ENCODE data around the gene PDXDC1.
"Not testable (repeated sequence)": the region's sequence is repeated elsewhere in the genome, so short reads cannot be mapped to it uniquely, and the experiment has no call there.

PDXDC1 gene

DNA sequence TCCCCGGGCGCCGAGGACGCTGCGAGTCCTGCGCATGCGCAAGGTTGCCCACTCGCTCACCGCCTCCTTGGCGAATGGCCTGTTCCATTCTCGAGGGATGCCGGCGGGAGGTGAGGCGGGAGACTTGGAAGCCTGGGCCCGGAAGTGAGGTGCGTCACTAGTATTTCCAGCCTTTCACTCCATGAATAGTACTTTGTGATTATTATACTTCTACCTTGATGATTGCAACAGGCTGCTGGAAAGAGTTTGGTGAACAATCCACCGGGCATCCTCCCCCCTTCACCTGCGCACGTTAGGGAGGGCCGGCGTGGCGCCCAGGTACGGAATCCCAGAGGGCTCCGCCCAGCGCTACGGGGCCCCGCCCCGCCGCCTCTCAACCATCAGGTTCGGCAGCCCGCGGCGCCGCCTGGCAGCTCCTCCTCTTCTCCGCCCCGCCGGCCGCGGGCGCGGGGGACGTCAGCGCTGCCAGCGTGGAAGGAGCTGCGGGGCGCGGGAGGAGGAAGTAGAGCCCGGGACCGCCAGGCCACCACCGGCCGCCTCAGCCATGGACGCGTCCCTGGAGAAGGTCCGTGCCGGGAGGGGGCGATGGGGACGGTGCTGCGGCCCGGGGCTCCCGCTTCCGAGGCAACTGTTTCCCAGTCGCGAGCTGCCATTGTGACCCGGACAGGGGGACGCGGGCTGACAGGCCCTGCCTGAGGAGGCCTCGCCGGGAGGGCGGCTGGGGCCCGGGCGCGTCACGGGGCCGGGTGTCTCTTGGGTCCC, at the start of gene PDXDC1:
PDXDC1 (plus strand) TSS at position 371 of the 762 bp plus-strand sequence; CDS start at position 545, 174 bp downstream.
- in situ Hi-C loops (cut with HindIII; ENCODE audit: low sequenced_read_pairs) = not testable (repeated sequence)

DNA sequence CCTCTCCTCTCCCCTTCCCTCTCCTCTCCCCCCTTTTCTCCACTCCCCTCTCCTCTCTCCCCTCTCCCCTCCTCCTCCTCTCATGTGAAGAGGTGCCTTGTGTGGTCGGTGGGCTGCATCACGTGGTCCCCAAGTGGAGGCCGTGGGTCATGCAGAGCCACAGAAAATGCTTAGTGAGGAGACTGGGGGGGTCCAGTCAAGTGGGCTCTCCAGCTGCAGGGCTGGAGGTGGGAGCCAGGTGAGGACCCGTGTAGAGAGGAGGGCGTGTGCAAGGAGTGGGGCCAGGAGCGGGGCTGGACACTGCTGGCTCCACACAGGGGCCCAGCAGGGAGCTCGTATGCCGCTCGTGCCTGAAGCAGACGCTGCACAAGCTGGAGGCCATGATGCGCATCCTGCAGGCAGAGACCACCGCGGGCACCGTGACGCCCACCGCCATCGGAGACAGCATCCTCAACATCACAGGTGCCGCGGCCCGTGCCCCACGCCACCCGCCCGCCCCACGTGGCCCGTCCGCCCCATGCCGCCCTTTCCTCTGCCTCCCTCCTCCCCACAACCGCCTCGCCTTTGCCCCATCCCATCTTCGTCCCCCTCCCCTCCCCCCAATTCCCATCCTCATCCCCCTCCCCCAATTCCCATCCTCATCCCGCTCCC, 46.6 kb upstream of the PDXDC1 start:
- in situ Hi-C loops (cut with HindIII; ENCODE audit: low sequenced_read_pairs) = not testable (repeated sequence)

DNA sequence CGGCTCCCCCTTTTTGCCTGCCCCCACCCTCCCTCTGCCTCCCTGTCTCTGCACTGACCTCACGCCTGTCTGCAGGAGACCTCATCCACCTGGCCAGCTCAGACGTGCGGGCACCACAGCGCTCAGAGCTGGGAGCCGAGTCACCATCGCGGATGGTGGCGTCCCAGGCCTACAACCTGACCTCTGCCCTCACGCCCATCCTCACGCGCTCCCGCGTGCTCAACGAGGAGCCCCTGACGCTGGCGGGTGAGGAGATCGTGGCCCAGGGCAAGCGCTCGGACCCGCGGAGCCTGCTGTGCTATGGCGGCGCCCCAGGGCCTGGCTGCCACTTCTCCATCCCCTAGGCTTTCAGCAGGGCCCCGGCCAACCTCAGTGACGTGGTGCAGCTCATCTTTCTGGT, 45.6 kb upstream of the PDXDC1 start:
- in situ Hi-C loops (cut with HindIII; ENCODE audit: low sequenced_read_pairs) = not testable (repeated sequence)

DNA sequence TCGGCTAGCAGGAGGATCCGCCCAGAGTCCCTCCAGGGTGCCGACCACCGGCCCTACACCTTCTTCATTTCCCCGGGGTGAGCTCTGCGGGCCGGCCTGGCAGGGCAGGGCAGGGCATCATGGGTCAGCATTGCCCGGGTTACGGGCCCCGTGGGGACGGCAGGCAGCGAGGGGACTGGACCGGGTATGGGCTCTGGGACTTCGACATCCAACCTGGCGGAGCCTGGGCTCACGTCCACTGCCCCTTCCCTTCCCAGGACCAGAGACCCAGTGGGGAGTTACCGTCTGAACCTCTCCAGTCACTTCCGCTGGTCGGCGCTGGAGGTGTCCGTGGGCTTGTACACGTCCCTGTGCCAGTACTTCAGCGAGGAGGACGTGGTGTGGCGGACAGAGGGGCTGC, 44.6 kb upstream of the PDXDC1 start:
- in situ Hi-C loops (cut with HindIII; ENCODE audit: low sequenced_read_pairs) = not testable (repeated sequence)

DNA sequence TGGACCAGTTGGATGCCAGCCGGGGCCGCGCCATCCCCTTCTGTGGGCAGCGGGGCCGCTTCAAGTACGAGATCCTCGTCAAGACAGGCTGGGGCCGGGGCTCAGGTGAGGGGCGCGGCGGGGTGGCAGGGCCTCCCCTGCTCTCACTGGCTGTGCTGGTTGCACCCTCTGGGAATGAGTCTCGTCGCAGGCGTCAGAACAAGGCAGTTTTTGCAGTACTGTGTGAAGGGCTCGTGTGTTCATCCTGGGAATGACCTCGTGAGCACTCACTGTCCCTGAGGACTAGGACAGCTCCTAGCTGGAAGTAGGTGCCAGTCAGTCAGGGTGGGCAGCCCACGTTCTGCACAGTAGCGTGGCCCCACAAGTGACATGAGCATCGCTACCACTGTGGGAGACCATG, 43.9 kb upstream of the PDXDC1 start:
- in situ Hi-C loops (cut with HindIII; ENCODE audit: low sequenced_read_pairs) = not testable (repeated sequence)

DNA sequence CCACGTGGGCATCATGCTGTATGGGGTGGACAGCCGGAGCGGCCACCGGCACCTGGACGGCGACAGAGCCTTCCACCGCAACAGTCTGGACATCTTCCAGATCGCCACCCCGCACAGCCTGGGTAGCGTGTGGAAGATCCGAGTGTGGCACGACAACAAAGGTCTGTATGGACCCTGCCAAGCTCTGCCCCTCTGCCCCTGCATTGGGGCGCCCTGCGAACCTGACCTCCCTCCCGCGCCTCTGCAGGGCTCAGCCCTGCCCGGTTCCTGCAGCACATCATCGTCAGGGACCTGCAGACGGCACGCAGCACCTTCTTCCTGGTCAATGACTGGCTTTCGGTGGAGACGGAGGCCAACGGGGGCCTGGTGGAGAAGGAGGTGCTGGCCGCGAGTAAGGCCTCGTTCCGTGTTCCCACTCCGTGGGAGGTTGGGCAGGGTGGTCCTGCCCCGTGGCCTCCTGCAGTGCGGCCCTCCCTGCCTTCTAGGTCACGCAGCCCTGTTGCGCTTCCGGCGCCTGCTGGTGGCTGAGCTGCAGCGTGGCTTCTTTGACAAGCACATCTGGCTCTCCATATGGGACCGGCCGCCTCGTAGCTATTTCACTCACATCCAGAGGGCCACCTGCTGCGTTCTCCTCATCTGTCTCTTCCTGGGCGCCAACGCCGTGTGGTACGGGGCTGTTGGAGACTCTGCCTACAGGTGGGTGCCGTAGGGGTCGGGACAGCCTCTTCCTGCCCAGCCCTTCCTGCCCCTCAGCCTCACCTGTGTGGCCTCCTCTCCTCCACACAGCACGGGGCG, 42.0 kb upstream of the PDXDC1 start:
- in situ Hi-C loops (cut with HindIII; ENCODE audit: low sequenced_read_pairs) = not testable (repeated sequence)

GRCh38 chr16:14937143-14937542, 37.7 kb upstream of the PDXDC1 start, which contains the start of gene NPIPA1:
TSS of gene NPIPA1 (plus strand) at chr16:14937443. CDS start at chr16:14937443, 0 bp downstream.
- in situ Hi-C loops (cut with HindIII; ENCODE audit: low sequenced_read_pairs) = not testable (repeated sequence)

- in situ Hi-C loops (cut with HindIII; ENCODE audit: low sequenced_read_pairs) = not testable (repeated sequence)
Measured at GRCh38 chr16:14937994-14938393, 36.8 kb upstream of the PDXDC1 start.

DNA sequence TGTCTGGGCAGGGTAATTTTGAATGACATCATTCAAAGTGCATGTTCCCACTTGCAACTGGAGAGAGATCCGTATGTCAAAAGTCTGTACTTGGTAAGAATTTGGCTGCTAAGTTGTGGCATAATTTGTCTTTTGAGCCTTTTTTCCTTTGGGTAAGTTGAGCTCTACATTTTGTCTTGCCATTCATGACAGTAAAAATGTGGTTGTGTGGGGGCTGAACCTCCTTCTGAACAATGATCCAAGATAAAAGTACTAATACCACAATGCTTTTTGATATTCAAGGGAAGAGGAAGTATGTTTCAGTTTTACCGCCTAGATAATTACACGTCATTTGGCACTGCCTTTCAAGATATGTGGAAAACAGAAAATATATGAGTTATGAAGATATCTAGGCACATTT, 32.1 kb upstream of the PDXDC1 start:
- in situ Hi-C loops (cut with HindIII; ENCODE audit: low sequenced_read_pairs) = not testable (repeated sequence)

DNA sequence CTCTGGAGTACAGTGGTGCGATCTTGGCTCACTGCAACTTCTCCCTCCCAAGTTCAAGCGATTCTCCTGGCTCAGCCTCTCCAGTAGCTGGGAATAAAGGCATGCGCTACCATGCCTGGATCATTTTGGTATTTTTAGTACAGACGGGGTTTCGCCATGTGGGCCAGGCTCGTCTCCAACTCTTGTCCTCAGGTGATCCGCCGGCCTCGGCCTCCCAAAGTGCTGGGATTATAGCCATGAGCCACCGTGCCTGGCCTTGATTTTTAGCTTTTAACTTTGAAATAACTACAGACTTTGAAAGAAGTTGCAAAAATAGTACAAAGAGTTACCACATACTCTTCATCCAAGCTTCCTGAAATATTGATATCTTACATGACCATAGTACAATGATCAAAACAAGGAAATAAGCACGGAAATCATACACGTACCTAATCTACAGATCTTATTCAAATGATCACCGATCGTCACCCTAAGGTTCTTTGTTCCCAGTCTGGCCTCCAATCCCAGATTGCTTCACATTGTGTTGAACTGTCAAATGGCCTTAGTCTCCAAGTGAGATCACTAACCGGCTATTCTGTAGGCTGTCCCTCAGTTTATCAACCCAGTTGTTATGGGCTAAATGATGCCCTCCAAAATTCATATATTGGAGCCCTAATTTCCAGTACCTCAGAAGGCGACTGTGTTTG, 19.1 kb upstream of the PDXDC1 start:
- in situ Hi-C loops (cut with HindIII; ENCODE audit: low sequenced_read_pairs) = no loop called here

DNA sequence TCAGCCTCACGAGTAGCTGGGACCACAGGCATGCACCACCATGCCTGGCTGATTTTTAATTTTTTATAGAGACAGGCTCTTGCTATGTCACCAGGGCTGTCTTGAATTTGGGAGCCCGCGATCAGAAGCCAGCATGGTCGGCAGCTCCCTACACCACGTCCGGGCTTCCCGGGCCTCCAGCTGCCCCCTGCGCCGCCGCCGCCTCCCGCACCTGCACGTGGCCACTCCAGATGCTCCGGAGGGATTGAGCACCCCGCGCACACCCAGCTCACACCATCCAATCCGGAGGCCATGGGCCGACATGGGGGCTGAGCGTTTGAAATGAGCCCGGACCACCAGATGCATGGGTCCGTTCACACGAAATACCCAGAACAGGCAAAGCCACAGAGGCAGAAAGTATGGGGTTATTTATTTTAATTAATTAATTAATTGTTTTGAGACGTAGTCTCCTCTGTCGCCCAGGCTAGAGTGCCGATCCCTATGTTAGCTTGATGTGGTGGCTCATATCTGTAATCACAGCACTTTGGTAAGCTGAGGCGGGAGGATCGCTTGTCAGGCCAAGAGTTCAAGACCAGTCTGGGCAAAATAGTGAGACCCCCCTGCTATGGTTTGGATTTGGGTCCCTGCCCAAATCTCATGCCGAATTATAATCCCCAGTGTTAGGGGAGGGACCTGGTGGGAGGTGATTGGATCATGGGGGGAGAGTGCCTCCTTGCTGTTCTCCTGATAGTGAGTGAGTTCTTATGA, 17.1 kb upstream of the PDXDC1 start:
- in situ Hi-C loops (cut with HindIII; ENCODE audit: low sequenced_read_pairs) = no loop called here

DNA sequence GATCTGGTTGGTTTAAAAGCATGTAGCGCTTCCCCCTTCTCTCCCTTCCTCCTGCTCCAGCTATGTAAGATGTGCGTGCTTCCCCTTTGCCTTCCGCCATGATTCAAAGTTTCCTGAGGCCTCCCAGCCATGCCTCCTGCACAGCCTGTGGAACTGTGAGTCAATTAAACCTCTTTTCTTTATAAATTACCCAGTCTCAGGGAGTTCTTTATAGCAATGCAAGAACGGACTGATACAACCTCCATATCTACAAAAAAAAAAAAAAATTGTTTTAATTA, 16.6 kb upstream of the PDXDC1 start:
- in situ Hi-C loops (cut with HindIII; ENCODE audit: low sequenced_read_pairs) = no loop called here

DNA sequence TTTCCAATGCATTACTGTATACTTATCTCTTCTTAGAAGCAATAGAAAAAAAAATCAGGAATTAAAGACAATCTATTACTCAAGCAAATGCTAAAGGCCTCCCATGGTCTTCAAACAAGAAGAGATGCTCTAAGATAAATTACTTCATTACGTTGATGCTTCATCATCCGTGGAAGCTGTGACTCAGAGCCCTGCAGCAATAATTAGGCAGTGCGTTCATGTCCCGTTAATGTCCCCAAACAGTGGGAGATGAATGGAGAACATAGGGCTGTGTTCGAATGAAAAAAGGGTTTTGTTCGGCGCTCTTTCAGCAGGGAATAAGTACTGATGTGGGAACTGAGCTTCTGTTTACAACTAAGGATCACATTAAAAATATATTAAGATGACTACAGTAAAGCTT, 15.9 kb upstream of the PDXDC1 start:
- in situ Hi-C loops (cut with HindIII; ENCODE audit: low sequenced_read_pairs) = no loop called here

GRCh38 chr16:14961405-14962186, 13.2 kb upstream of the PDXDC1 start:
- in situ Hi-C loops (cut with HindIII; ENCODE audit: low sequenced_read_pairs) = no loop called here

DNA sequence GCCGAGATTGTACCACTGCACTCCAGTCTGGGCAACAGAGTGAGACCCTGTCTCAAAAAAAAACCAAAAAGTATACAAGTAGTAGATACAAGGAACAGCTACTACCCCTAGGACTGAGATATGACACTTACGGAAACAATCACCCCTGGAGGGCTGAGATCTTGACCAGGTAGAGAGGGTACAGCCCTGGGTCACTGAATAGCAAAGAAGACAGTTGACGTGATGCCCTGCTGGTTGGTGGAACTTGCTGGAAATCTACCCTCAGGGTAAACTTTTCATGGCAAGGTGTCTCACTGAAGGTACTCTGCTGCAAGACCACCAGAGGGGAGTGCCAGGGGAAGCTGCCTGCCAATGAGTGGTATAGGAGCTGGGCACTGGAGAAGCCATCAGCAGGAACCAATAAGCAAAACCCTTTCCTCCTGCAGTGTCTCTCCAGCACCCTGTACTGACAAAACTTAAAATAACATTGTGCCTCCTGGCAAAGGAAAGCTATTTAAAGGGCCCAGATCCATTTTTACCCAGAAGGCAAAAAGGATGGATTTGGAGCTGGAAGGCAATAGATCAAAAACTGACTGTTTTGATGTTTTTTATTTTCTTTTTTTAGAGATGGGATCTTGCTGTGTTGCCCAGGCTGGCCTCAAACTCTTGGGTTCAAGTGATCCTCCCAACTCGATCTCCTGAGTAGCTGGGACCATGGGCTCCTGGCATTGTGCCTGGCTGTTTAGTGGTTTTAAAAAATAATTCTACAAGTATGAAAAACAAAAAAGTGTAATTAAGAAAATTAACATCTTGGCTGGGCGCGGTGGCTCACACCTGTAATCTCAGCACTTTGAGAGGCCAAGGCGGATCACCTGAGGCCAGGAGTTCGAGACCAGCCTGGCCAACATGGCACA, 11.3 kb upstream of the PDXDC1 start:
- in situ Hi-C loops (cut with HindIII; ENCODE audit: low sequenced_read_pairs) = no loop called here

GRCh38 chr16:14965328-14965727, 9.5 kb upstream of the PDXDC1 start:
- in situ Hi-C loops (cut with HindIII; ENCODE audit: low sequenced_read_pairs) = no loop called here

- in situ Hi-C loops (cut with HindIII; ENCODE audit: low sequenced_read_pairs) = not testable (repeated sequence)
Measured at GRCh38 chr16:14969795-14970194, 5.0 kb upstream of the PDXDC1 start.

GRCh38 chr16:14971621-14972228, 3.1 kb upstream of the PDXDC1 start:
- in situ Hi-C loops (cut with HindIII; ENCODE audit: low sequenced_read_pairs) = not testable (repeated sequence)

Data from endothelial cell of hepatic sinusoid (primary cell).